Measurements from ENCODE around the gene PRR14L.
"Not testable (repeated sequence)": the region's sequence is repeated elsewhere in the genome, so short reads cannot be mapped to it uniquely, and the experiment has no call there.

Gene PRR14L

DNA sequence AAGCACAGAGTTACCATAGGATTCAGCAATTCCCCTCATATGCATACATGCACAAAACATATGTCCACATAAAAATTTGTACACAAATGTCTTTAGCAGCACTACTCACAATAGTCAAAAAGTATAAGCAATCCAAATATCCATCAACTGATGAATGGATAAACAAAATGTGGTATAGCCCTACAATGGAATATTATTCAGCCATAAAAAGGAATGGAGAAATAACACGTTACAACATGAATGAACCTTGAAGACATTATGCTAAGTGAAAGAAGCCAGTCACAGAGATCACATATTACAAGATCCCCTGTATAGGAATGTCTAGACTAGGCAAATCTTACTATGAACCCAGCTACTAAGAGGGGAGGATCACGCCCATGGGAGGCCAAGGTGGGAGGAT is 7.2 kb downstream of the PRR14L start:
- Histone ChIP-seq H4K20me1 (peaks cover 84% of the 10 kb centered on the region), H3K36me3 (peaks cover 95% of the 10 kb centered on the region), H3K9ac (no peak overlapping the region), H3K27ac (no peak overlapping the region), H3K4me3 (no peak overlapping the region), H3K4me1 (peaks cover 5% of the 10 kb centered on the region; the same call in 1 of the 2 replicates), H3K4me2 (no peak overlapping the region), H3K9me3 (no peaks in the 10 kb centered on the region), H3K27me3 (no peaks in the 10 kb centered on the region)
- TF ChIP-seq Cebpa-rat (IDR thresholded peaks at IDR 0.05), result no peak

- H3K4me1 ChIP-seq, result no peaks in the 10 kb centered on the region
These were observed 7.8 kb downstream of the PRR14L start for GRCh38 chr22:31742115-31742514.

GRCh38 chr22:31740314-31740713 is 9.6 kb downstream of the PRR14L start:
- H3K4me2 ChIP-seq, H3K4me1 ChIP-seq, H3K27me3 ChIP-seq, H3K27ac ChIP-seq, H3K9ac ChIP-seq, H3K4me3 ChIP-seq, H3K9me3 ChIP-seq: not testable (repeated sequence)
- peaks cover 88% of the 10 kb centered on the region for H3K36me3 ChIP-seq
- peaks cover 95% of the 10 kb centered on the region for H4K20me1 ChIP-seq

More at GRCh38 chr22:31742115-31742514, 7.8 kb downstream of the PRR14L start:
- H3K4me3 ChIP-seq, result no peak overlapping the region
- peaks cover 95% of the 10 kb centered on the region for H3K36me3 ChIP-seq
- H4K20me1 ChIP-seq, result peaks cover 88% of the 10 kb centered on the region
- no peak overlapping the region for H3K4me2 ChIP-seq
- H3K9ac ChIP-seq, result no peak overlapping the region
- H3K27ac ChIP-seq, result no peak overlapping the region
- no peaks in the 10 kb centered on the region for H3K9me3 ChIP-seq
- no peak for TF ChIP-seq Cebpa-rat (IDR thresholded peaks at IDR 0.05)
- no peaks in the 10 kb centered on the region for H3K27me3 ChIP-seq

GRCh38 chr22:31739795-31740201 is 10.1 kb downstream of the PRR14L start:
- H3K9me3 ChIP-seq, result no peaks in the 10 kb centered on the region
- H3K36me3 ChIP-seq, result peaks cover 89% of the 10 kb centered on the region
- peaks cover 95% of the 10 kb centered on the region for H4K20me1 ChIP-seq
- no peaks in the 10 kb centered on the region for H3K4me1 ChIP-seq
- no peaks in the 10 kb centered on the region for H3K27me3 ChIP-seq
- TF ChIP-seq Cebpa-rat (IDR thresholded peaks at IDR 0.05), result no peak
- H3K9ac ChIP-seq, result no peak overlapping the region
- H3K27ac ChIP-seq, result no peak overlapping the region
- H3K4me3 ChIP-seq, result no peak overlapping the region
- H3K4me2 ChIP-seq, result no peak overlapping the region

- no peak overlapping the region for H3K27ac ChIP-seq
- peaks cover 89% of the 10 kb centered on the region for H3K36me3 ChIP-seq
- H3K27me3 ChIP-seq, result no peaks in the 10 kb centered on the region
- no peak overlapping the region for H3K4me3 ChIP-seq
- H4K20me1 ChIP-seq, result peaks cover 95% of the 10 kb centered on the region
- H3K9ac ChIP-seq, result no peak overlapping the region
- TF ChIP-seq Cebpa-rat (IDR thresholded peaks at IDR 0.05), result no peak
- H3K4me1 ChIP-seq, result no peaks in the 10 kb centered on the region
- H3K9me3 ChIP-seq, result no peaks in the 10 kb centered on the region
- no peak overlapping the region for H3K4me2 ChIP-seq
These were observed 11.4 kb downstream of the PRR14L start for GRCh38 chr22:31738566-31738965.

- H4K20me1 ChIP-seq, result peaks cover 95% of the 10 kb centered on the region
- no peak for TF ChIP-seq Cebpa-rat (IDR thresholded peaks at IDR 0.05)
- no peak overlapping the region for H3K9ac ChIP-seq
- H3K4me3 ChIP-seq, result no peak overlapping the region
- H3K4me1 ChIP-seq, result no peaks in the 10 kb centered on the region
- no peak overlapping the region for H3K27ac ChIP-seq
- H3K36me3 ChIP-seq, result peaks cover 87% of the 10 kb centered on the region
- no peaks in the 10 kb centered on the region for H3K9me3 ChIP-seq
- H3K27me3 ChIP-seq, result no peaks in the 10 kb centered on the region
- no peak overlapping the region for H3K4me2 ChIP-seq
These were observed 12.0 kb downstream of the PRR14L start for GRCh38 chr22:31737932-31738331.

DNA sequence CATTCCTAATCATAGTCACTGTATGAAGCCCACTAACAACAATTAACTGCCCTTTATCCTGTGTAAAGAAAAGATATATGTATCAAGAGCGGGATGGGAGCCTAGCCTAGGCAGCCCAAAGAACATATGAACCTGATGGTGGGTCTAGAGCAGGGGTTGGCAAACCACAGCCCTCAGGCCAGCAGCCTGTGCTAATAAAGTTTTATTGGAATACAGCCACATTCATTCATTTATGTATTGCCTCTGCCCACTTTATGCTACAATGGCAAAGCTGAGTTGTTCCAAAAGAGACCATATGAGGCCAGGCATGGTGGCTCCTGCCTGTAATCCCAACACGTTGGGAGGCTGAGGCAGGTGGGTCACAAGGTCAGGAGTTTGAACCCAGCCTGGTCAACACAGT is 13.5 kb downstream of the PRR14L start:
- no peak for TF ChIP-seq Cebpa-rat (IDR thresholded peaks at IDR 0.05)

GRCh38 chr22:31734512-31734911 is 15.4 kb downstream of the PRR14L start:
- H4K20me1 ChIP-seq, result peaks cover 96% of the 10 kb centered on the region
- H3K4me3 ChIP-seq, result no peak overlapping the region
- H3K9me3 ChIP-seq, result no peaks in the 10 kb centered on the region
- H3K27me3 ChIP-seq, result no peaks in the 10 kb centered on the region
- no peak overlapping the region for H3K27ac ChIP-seq
- TF ChIP-seq Cebpa-rat (IDR thresholded peaks at IDR 0.05), result no peak
- H3K4me2 ChIP-seq, result no peak overlapping the region
- H3K4me1 ChIP-seq, result no peaks in the 10 kb centered on the region
- H3K36me3 ChIP-seq, result peaks cover 71% of the 10 kb centered on the region
- H3K9ac ChIP-seq, result no peak overlapping the region

More for the DNA sequence above, 13.5 kb downstream of the PRR14L start:
- H3K27me3 ChIP-seq, result no peaks in the 10 kb centered on the region
- no peaks in the 10 kb centered on the region for H3K4me1 ChIP-seq
- no peak overlapping the region for H3K27ac ChIP-seq
- H3K4me2 ChIP-seq, result no peak overlapping the region
- no peaks in the 10 kb centered on the region for H3K9me3 ChIP-seq
- H4K20me1 ChIP-seq, result peaks cover 95% of the 10 kb centered on the region
- H3K36me3 ChIP-seq, result peaks cover 79% of the 10 kb centered on the region
- H3K4me3 ChIP-seq, result no peak overlapping the region
- no peak overlapping the region for H3K9ac ChIP-seq

GRCh38 chr22:31733580-31734079 is 16.3 kb downstream of the PRR14L start:
- H3K9ac ChIP-seq, result no peak overlapping the region
- TF ChIP-seq Cebpa-rat (IDR thresholded peaks at IDR 0.05), result no peak
- peaks cover 88% of the 10 kb centered on the region for H4K20me1 ChIP-seq
- H3K27ac ChIP-seq, result no peak overlapping the region
- no peaks in the 10 kb centered on the region for H3K4me1 ChIP-seq
- H3K9me3 ChIP-seq, result no peaks in the 10 kb centered on the region
- H3K4me3 ChIP-seq, result no peak overlapping the region
- no peaks in the 10 kb centered on the region for H3K27me3 ChIP-seq
- H3K36me3 ChIP-seq, result peaks cover 68% of the 10 kb centered on the region
- no peak overlapping the region for H3K4me2 ChIP-seq

- Histone ChIP-seq H4K20me1 (peaks cover 86% of the 10 kb centered on the region), H3K36me3 (peaks cover 67% of the 10 kb centered on the region), H3K27ac (no peak overlapping the region), H3K4me2 (no peak overlapping the region), H3K9ac (no peak overlapping the region), H3K4me3 (no peak overlapping the region), H3K27me3 (no peaks in the 10 kb centered on the region), H3K9me3 (no peaks in the 10 kb centered on the region), H3K4me1 (0 out of 2 replicates have a peak, but pooled peaks cover 4% of the 10 kb centered on the region)
- TF ChIP-seq Cebpa-rat (IDR thresholded peaks at IDR 0.05), result no peak
These were observed 17.7 kb downstream of the PRR14L start for GRCh38 chr22:31732089-31732829.
